GM21526 (cell line): ENCODE data around the gene CREBL2.
"Not testable (repeated sequence)": the region's sequence is repeated elsewhere in the genome, so short reads cannot be mapped to it uniquely, and the experiment has no call there.

Experiments used
- ATAC-seq: cut with Tn5 transposase; IDR thresholded peaks from one replicate; pipeline ENCODE4 v1.9.1; 2021; ENCODE audit warnings: moderate library complexity; ENCODE audit not compliant: unreplicated experiment, low FRiP score

The CREBL2 gene

DNA sequence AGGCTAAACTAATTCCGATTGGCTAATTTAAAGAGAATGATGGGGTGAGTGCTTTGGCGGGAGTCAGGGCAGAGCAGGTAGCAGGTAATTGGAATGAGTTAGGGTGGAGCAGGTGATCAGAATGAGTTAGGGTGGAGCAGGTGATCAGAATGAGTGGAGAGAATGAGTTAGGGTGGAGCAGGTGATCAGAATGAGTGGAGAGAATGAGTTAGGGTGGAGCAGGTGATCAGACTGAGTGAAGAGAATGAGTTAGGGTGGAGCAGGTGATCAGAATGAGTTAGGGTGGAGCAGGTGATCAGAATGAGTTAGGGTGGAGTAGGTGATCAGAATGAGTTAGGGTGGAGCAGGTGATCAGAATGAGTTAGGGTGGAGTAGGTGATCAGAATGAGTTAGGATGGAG, 15.7 kb upstream of the CREBL2 start:
- ATAC-seq: not testable (repeated sequence)

DNA sequence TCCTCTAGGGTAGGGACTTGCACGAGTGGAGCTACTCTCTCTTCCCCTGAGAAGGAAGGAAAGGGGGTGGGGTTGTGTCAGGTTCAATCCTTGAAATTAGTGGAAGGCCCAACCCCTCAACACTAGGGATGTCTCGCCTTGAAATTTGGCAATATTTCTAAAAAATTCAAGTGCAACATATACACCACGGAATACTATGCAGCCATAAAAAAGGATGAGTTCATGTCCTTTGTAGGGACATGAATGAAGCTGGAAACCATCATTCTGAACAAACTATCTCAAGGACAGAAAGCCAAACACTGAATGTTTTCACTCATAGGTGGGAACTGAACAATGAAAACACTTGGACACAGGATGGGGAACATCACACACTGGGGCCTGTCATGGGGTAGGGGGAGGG, 15.1 kb upstream of the CREBL2 start:
- not testable (repeated sequence) for ATAC-seq

DNA sequence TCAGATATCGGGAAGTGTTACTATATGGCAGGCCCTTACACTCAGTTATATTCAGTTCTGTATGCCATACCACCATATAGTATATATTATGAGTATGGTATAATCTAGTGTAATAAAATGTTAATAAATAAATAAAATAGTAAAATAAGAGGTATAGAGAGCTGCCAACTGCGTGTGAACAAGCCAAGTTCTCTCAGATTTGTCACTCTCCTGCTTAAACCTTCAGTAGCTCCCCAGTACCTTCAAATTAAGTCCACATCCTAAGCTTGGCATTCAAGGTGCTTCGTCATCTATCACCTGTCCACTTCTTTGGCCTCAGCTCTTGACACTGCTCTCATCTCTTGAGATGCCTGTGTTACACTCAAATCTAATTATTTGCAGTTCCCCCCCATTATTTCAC, 12.8 kb upstream of the CREBL2 start:
- ATAC-seq: no peak

DNA sequence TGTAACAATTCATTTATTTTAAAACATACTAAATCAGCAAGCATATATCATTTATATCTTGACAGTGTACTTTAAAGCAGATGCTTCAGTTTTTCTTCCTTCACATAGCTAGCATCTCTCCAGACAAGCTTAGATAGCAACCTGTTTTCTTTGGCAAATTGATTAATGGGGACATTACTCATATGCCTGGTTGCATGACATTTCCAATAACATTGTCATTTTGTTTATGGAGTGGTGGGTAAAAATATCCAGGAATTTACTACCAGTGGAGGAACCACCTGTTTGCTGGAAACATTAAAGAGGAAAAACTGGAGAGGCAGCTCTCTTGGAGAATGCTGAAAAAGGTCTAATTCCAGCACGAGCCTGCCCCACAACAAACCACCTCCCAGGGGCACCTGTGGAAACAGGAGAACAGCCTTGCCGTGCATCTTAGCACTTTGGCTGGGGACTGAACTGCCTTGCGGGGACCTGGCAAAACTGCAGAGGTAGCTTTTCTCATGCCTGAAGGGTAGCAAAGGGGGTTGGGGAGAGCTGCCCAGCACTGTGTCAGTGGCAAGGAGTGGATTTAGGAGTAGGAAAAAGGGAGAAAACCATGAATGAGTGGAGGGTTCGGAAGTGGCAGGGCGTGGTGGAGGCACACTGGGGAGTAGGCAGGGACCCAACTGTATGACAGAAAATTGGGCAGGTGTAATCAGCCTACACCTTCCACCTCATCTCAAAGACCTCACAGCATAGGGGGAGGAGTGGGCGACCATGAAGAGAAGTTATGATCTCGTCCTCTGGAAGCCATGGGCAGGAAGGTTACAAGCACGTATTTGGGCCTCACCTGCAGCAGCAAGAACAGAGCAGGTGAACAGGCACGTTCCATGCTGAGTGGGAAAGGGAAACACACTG, 11.7 kb upstream of the CREBL2 start:
- no peak for ATAC-seq

DNA sequence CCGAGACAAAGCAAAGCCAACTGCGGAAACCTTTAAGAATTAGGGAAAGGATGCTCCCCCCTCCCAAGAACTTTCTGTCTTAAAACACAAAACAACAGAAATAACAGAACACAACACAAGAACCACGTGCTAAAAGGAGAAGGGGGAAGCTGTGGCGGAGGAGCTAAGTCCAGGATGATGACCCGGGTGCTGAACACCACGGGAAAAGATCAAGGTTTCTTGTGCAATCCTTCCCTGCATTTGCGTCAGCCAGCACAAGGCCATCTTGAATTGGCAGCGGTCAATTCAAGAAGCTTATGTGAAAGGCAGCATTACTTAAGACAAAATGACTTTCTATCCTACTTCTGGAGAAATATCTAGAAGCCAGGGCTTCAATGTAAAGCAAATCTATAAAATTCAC, 11.0 kb upstream of the CREBL2 start:
- no peak for ATAC-seq

DNA sequence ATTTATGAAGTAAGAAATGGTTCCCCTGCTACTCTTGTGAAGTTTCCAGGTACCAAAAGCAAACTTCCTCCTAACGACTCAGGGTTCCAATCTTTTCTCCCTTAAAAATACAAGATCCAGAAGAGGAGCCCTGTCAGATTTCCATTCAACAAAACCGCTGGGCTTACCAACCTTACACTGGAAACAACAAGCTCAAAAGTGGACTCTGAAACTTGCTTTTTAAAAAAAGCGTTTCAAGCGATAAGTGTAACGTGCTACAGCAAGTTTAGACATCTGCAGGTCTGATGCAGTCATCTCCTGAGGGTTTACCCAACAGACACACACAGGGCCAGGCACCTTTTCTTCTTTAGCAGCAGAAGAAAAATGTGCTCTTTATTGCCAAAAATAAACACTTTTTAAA, 6.9 kb upstream of the CREBL2 start:
- ATAC-seq: no peak

DNA sequence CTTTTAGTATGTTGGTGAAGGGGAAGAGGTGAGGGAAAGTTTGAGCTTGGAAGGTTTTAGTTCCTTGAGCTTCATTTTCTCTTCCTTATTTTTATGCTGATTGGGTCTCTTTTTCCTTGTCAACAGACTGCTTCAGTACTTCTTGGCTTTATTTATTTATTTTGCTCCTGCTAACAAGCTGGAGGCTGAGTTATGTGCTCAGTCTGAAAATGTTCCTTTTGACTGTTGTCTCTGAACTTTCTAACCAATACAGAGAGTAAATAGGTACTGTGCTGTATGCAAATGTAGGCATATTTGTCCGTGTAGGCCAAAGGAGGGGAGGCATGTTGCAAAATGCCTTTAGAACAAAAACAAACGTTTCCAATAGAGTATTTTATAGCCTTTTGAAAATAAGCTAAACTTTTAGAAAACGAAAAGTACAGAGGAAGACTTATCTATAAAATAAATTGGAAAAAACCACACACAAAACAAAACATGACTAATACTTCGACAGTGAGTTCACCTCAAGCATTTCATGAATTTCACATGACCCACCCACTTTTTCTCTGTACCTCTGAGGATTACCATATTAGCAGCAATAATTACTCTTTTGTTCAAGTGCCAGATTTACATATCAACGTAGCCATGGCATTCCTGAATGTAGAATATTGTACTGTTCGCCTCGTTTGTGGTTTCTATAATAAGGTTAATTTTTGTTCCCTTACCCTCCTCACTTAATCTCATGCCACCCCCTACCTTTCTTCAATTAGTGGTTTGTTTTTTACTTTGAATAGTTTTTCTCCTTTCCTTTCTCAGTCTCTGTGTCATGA, 4.7 kb upstream of the CREBL2 start:
- ATAC-seq: no peak

DNA sequence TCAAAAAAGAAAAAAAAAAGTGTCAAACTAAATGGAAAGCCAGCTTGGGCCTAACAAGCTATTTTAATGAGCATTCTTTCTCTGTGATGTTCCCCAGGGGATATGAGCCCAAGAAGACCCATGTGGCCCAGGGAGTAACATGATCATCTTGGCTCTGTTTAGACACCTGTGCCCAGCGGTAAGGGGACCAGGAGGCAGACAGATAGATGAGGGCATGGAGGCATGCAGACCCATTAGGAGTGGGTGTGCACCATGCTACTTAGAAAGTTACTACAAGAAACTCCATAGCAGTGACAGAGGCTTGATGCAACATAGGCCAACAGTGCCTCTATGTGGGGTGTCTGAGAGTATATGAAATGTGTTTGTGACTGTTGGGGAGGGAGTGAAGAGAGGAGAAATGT, 3.1 kb upstream of the CREBL2 start:
- ATAC-seq: no peak

DNA sequence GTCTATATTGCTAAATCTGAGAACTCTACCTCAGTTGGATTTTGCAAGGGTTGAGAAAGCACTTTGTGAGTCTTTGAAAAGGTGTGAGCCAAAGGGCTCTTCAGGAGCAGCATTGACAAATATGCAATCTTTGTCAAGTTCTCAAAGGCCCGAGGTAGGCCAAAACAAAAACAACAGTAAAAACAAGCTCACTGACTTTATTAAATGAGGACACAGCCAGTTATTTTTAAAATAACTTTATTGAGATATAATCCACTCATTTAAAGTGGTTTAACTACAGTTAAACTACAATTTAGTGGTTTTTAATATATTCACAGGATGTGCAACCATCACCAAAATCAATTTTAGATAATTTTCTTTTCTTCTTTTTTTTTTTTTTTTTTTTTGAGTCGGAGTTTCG, 2.0 kb upstream of the CREBL2 start:
- ATAC-seq: no peak

DNA sequence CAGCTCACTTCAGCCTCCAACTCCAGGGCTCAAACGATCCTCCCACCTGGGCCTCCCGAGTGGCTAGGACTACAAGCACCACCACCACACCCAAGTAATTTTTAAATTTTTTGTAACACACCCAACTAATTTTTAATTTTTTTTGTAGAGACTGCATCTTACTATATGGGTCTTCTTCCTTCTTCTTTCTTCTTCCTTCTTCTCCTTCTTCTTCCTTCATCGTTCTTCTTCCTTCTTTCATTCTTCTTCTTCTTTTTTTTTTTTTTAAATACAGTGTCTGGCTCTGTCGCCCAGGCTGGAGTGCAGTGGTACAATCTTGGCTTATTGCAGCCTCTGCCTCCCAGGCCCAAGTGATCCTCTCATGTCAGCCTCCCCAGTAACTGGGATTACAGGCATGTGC, 965 bp upstream of the CREBL2 start:
- no peak for ATAC-seq

DNA sequence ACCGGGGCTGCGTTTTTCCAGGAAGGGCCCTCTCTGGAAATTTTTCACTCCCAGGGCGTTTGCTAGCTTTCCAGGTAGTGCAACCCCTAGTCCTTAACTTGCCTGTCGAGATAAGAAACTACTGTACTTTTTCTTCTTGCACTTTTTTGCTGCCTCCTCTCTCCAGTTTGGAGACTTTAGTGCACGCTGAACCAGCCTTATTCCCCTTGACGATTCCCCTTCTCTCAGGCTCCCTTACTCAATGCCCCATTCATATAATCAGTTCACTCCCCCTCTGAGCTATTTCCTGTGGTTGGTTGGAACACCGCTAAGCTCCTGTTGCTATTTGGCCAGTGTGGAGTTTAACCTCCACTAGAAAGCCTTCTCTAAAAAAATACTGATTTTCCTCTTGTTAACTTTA, 682 bp downstream of the CREBL2 start:
- ATAC-seq: no peak

DNA sequence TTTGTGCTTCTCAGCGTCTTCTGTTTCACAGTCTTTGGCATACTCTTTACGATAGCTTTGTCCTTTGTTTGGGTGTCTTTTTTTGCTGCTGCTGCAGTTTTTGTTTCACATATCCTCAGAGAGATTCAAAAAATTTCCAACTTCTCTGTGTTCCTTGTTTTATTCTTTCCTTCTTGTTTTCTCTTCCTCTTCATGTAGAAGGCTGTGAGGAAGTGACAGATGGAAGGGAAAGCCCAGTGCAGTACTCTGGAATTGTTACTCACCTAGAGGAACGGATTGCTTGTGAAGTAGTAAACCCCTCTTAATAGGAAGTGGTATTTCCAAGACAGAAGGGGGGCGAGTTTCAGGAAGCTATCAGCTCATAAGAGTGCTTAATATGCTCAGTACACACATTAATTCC, 1.7 kb downstream of the CREBL2 start:
- no peak for ATAC-seq

DNA sequence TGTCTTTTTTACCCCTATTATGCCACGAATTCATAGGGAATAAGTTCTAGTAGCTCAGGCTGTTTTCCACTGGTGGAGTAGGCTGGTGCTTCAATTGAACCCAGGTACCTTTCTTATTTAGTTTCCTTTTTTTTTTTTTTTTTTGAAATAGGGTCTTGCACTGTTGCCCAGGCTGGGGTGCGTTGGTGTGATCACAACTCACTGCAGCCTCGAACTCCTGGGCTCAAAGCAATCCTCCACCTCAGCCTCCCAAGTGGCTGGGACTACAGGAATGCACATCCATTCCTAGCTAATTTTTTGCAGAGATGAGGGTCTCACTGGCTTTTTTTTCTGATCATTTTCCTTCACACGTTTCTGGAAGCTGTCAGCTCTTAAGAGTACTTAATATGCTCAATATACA, 2.7 kb downstream of the CREBL2 start:
- no peak for ATAC-seq

DNA sequence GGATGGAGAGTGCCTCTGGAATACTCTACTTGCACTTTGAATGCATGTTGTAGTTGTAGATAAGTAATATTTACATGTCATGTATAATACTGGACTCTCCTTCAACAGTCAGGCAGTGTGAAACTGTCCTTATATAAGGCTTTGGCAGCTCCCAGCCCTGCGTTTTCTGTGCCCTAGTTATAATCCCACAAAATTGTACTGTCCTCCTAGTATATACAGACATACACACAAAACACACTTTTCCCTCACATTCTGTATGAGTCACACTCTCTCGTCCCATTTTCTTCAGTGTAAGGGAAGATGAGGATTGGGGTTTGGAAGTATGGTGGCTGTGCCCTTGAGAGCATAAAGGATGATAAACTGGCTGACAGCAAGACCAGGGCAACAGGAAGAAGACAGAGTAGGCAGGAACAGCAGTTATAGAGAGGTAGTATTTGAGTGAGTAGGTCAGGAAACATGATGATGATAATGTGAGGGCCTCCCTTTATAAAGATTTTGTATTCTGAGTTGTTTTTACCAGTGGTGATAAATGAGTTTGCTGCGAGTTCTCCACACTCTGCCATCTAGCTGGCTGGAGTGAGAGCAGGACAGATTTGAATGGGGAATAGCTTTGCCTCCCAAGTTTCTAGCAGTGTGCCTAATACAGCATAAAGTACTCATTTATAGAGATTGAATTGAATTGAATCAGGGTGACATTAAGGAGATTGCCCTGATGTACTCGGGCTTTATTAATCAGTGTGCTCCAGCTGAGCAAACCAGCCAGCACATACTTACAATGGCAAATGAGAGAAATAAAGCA, 5.0 kb downstream of the CREBL2 start:
- ATAC-seq: no peak

DNA sequence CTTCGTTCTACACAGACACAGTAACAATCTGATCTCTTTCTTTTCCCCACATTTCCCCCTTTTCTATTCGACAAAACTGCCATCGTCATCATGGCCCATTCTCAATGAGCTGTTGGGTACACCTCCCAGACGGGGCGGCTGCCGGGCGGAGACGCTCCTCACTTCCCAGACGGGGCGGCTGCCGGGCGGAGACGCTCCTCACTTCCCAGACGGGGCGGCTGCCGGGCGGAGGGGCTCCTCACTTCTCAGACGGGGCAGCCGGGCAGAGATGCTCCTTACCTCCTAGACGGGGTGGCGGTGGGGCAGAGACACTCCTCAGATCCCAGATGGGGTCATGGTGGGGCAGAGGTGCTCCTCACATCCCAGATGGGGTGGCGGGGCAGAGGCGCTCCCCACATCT, 6.4 kb downstream of the CREBL2 start:
- ATAC-seq: not testable (repeated sequence)

DNA sequence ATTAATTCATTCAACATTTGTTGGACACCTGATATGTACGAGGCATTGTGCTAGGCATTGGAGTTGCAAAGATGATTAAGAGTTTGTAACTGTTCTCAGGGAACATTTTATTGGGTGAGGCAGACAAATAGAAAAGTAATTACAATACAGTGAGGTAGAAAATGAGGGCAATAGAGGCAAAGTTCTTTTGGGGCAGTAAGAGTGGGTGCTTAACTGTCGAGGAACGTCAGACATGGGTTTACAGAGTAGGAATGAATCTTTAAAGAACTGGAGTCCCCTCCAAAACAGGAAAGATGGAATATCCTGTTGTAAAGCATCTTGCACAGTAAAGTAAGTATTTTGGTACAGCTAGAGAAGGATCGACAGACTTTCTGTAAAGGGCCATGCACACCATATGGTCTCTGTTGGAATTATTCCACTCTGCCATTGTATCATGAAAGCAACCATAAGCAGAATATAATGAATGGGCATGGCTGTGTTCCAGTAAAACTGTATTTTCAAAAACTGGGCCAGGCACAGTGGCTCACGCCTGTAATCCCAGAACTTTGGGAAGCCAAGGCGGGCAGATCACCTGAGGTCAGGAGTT, 9.1 kb downstream of the CREBL2 start:
- no peak for ATAC-seq

DNA sequence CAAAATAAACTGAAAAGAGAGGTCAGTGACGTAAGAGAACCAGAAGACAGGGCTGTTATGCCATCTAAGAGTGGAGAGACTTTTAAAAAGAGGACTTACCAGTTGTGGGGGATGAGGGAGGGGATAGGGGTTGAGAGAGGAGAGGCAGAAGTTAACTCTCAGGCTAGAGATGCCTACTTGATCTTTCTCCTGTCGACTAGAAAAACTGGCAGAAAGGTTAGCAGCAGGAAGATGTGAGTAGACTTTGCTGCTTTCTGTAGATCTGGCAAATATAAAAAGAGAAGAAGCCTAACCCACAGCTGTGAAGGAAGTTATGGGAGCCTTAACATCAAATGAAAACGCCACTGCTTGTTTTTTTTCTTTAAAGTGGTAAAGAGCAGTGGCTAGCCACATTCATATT, 10.7 kb downstream of the CREBL2 start:
- no peak for ATAC-seq

DNA sequence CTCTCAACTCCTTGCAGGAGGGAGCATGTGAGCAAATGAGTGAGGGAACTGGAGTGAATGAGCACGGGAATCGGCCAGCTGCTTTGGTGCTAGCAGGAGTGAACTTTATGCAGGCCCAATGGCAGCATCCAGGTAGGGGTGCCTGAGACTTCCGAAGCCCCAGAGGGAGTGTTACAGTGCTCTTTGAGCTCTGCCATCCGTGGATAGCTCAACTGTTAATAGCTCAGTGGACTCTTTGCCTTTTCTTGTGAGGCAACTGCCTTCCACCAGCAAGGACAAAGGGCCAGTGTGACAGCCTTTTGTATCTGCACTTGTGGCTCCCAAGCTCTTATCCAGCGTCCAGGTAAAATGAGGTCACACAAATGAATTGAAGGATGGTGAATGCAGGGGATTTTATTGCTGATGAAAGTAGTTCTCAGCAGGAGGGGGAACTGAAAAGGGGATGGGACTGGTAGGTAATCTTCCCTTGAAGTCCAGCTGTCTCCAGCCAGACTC, 12.9 kb downstream of the CREBL2 start:
- ATAC-seq: no peak

DNA sequence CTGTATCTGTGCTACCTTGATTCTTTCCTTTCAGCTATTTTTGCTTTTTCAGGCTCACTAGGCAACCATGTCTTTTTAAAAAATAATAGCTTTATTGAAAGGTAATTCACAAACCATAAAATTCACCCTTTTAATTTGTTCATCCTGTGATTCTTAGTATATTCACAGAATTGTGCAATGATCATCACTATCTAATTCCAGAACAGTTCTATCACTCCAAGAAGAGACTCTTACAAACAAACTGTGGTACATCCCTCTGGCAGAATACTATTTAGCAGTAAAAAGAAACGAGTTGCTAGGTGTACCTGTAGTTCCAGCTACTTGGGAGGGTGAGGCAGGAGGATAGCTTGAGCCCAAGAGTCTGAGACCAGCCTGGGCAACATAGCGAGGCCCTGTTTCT, 14.8 kb downstream of the CREBL2 start:
- ATAC-seq: no peak

DNA sequence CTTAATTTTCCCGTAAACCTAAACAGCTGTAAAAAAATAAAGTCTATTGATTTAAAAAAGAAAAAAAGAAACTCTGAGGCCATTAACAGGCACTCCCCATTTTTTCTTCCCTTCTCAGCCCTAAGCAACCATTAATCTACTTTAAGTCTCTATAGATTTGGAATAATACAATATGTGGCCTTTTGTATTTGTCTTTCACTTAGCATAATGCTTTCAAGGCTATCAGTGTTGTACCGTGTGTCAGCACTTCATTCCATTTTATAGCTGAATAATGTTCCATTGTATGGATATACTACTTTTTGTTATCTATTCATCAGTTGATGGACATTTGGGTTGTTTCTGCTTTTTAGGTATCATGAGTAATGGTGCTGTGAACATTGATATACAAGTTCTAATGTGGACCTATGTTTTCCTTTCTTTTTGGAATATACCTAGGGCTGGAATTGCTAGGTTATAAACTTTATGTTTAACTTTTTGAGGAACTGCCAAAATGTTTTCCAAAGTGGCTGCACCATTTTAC, 15.7 kb downstream of the CREBL2 start:
- ATAC-seq: no peak
